Inflammatory macrophage treated with lipopolysaccharide for 4 hours (primary cell): ENCODE measurements around the gene ITGB6.
"Not testable (repeated sequence)": the region's sequence is repeated elsewhere in the genome, so short reads cannot be mapped to it uniquely, and the experiment has no call there.

Experiments
- DNase-seq: peaks from one replicate; pipeline ENCODE4 v3.0.0-alpha.2; 2020

The ITGB6 gene

DNA sequence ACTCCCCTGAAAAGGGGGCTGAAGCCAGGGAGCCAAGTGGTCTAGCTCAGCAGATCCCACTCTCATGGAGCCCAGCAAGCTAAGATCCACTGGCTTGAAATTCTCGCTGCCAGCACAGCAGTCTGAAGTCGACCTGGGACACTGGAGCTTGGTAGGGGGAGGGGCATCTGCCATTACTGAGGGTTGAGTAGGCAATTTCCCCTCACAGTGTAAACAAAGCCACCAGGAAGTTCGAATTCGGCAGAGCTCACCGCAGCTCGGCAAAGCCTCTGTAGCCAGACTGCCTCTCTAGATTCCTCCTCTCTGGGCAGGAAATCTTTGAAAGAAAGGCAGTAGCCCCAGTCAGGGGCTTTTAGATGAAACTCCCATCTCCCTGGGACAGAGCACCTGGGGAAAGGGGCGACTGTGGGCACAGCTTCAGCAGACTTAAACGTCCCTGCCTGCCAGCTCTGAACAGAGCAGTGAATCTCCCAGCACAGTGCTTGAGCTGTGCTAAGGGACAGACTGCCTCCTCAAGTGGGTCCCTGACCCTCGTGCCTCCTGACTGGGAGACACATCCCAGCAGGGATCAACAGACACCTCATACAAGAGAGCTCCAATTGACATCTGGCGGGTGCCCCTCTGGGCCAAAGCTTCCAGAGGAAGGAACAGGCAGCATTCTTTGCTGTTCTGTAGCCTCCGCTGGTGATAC, 18.8 kb downstream of the ITGB6 start:
- not testable (repeated sequence) for DNase-seq

DNA sequence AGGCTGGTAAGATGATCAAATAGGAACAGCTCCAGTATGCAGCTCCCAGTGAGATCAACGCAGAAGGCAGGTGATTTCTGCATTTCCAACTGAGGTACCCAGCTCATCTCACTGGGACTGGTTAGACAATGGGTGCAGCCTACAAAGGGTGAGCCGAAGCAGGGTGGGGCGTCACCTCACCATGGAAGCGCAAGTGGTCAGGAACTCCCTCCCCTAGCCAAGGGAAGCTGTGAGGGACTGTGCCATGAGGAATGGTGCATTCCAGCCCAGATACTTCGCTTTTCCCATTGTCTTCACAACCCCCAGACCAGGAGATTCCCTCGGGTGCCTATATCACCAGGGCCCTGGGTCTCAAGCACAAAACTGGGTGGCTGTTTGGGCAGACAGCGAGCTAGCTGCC, 19.4 kb downstream of the ITGB6 start:
- DNase-seq: not testable (repeated sequence)

DNA sequence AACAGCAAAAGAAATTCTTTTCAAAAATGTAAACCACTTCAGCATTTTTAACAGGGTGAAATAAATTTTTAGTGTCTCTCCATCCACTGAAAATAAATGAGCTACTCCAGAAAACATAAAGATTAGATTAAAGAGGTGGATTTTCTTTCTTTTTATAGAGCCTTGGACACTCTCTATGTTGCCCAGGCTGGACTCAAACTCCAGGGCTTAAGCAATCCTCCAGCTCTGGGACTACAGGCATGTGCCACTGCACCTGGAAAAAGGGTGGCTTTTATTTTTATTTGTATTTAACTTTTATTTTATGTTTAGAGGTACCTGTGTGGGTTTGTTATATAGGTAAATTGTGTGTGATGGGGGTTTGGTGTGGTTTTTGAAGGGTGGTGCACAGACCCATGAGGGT, 19.9 kb downstream of the ITGB6 start:
- DNase-seq: no peak

DNA sequence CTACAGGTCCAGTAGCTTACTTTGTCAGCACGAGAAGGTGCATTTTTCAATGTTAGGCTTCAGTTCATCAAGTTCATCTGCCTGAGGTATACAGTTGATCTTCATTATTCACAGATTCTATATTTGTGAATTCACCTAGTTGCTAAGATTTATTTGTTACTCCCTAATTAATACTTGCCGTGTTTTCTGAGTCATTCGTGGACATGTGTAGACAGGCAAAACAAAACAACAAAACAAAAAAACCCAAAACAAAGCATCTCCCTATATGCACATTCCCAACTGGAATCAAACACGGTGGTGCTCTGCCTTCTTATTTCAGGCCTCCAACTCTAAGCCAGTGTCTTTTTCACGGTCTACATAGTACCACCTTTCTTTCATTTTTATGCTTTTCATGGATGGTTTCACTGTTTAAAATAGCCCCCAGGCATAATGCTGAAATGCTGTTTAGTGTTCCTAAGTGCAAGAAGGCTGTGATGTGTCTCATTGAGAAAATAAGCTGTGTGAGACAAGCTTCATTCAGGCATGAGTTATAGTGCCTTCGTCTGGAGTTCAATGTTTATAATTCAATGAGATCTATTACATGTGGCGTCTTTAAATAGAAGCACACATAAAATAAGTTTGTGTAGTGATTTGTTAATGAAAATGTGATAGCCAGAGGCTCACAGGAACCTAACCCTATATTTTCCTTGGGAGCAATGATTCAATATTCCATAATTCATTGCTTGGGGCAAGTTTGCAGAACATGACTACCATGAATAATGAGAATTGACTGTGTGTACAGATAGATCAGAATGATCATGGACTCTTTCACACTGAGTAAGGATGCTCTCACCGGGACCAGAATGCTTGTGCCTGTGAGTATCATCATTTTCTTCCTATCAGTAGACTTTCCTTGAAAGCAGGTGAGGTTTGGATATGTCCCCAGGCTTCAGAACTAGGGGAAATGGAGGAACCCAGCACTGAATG, 24.6 kb downstream of the ITGB6 start:
- no peak for DNase-seq

DNA sequence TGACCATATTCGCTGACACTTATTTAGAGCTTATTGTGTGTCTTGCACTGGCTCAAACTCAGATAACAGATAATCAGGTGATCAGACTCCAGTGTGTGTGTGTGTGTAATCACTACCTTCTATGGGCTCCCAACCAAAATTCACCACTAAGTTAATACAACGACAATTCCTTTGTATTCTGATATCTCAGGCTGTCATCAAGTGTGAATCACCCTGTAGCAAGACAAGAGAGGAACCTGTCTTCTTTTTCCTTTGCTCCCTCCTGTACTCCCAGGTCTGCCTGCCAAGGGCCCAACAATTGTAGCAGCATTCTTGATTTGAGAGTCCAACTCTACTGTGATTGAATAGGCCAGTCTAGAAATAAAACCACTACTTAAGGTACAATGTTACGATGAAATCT, 25.8 kb downstream of the ITGB6 start:
- DNase-seq: no peak

DNA sequence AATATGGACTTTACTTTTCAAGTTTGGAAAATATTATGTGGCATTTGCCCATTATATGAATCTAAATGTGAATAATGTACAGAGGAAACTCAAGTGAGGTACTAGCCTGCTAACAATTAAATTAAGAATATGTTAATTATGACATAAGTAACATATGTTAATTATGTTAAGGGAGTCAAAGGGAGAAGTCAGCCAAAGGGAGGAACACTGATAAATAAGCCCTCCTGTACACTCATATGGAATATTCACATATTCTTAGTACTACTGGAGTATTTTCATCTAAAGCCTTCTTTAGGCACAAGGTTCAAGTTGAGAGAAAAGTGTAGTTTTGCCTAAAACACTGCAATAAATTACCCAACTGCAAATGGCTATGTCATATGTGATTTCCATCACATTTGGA, 30.1 kb downstream of the ITGB6 start:
- no peak for DNase-seq

DNA sequence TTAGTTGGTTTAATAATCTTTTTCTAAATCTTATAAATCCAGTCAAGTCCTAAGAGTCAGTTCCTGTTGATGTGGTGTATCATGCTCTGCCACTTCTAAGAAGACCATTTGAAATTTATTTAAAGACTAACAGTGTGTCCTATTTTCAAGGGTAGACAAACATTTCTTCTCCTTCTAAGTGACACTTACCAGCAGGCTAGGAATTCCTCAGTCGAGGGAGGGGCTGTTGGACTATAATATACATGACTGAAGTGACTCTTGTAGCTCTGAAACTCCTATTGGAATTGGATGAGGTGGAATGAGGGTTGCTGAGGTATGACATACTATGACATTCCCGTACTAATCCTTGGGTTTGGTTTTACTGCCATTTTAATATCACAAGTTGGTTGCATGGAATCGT, 30.6 kb downstream of the ITGB6 start:
- no peak for DNase-seq

DNA sequence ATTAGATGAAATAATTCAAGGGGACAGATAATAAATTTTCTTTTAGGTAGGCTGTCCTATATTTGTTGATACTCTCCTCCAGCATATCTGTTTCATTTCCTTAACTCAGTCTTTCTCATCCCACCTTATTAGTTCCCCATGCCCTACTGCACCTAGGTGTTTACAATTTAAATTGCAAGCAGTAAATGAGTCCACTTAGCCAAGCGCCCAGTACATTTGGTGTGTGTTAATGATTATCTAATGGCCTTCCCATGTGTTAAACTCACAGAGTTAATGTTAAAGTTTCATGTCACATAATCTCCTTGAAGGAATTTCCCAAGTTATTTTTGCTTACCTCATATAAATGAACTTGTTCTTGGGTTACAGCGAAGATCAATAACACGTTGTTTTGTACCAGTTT, 31.2 kb downstream of the ITGB6 start:
- no peak for DNase-seq

DNA sequence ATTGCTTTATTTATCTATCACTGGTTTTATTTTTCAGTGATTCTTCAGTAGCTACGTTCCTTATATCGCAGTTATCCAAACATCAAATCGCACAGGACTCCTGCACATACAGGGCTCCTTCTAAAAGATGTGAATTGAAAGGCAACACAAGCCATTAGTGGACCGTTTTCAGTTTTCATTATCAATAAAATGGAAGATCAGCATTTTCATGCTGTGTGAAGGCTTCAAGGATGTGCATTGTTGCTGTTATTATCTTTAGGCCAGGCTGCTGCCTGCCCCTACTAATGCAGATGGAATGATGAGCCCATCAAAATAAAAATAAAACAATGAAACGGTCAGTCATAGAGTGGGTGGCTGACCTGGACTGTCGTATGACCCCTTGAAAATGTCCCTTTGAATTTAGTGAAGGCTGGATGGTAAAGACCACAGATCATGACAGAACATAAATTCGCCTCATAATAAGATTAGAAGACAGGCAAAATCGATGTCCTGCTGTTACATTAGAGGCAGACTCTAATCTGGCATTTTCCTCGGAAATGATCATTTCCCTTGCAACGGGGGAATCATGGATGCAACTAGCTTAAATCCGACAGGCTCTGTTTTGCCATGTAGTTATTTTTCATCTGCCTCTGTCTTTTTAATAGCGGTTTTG, 32.9 kb downstream of the ITGB6 start:
- no peak for DNase-seq

DNA sequence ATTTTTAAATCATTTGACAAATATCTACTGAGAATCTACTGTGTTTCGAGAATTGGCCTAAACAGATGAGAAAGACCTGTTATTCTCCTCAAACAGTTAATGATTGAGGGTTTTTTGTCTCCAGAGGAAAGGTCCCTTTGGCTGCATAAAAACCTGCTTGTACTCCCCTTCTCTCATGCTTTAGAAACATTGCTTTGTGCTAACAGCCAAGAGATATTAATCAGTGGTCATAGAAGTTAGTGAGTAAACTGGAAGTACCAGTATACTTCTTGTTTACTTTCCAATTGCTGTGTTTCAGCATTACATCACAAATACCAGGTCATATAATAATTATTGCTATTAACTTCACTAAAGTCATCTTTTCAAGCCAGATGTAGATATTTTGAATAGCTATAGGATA, 34.1 kb downstream of the ITGB6 start:
- no peak for DNase-seq

DNA sequence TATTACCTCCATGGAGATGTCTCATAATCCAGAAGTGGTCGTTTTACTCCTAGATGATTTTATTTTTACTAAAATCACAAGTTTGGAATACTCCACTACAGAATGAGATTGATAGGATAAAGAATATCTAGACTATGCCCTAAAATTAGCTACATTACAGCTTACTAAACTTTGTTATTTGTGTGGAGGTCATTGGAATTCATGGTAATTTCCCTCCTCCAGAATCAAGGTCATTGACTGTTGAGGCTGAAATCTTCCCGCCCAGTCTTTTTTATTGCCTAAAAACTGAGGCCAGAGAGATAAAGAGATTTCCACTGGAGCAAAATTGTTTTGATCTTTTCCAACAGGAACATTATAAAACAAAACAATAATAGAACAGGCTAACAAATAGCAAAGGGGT, 35.0 kb downstream of the ITGB6 start:
- no peak for DNase-seq

DNA sequence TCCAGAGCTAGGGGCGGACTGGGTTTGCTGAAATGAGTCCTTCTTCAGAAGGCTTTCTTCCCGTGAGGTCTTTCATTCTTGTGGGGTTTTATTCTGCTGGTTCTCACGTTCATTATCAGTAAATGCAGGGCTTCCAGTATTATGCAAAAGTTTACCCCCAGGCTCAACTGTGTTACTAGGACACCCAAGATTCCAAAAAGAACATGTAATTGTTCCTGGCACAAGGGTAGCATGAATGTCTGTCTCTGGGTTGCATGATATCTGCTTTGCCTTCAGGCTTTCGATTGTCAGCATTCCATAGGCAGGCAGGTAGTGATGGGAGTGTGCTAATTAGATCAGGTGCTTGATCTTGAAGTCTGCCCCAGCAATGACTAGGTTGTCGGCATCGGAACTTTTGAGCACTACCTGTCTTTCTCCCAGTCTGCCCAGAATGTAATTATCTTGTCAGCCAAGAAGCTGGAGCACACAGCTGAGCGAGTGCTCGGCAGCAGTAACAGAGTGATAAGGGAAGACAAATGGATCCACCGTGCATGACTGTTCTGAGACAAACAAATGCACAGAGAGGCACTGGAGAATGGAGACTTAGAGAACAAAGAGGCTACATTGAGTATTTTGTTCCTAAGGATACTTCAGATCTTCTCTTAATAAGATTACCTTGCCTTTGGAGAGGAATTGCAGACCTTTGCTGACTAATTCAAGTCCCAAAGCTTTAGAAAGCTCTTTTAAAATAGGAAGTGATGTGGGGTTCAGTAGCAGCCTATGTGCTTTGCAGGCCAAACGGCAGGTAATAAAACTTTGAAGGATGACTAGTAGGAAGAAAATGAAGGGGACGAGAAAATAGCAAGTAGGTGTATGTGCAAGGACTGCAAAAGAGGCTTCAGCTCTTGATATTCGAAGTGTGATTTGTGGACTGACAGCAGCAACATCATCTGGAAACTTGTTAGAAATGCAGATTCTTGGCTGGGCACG, 41.9 kb downstream of the ITGB6 start:
- no peak for DNase-seq

DNA sequence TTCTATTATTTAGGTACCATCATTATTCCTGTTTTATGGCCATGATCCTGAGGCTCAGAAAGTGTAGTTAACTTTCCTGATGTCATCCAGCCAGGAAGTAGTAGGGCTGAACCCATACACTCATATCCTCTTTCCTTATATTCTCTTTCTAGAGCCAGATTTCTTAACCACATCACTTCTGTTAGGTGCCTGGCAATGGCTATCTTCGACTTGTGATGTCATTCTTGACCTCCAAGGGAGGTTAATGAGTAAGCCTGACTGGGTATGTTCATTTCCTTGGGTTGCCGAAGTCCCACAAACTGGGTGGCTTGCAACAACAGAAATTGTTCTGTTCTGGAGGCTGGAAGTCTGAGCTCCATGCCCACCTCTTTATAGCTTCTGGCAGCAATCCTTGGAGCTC, 43.4 kb downstream of the ITGB6 start:
- peak; percentile 69 for DNase-seq

DNA sequence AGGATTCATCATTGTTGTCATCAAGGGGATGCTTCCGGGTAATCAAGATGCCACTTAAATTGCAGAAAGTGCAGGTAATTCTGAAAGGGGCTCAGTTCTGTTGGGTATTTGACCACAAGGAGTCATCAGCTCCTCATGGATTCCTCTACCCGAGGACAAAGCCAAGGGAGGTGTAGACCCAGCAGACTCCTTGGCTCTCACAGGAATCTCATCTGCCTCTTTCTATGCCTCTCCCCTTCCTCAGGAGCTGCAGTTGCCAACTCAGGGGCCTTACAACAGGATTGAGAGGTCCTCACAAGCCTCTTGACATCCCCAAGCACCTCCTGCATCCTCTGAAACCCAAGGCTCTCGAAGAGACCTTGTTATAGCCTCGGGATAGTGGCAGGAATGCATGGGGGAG, 44.0 kb downstream of the ITGB6 start:
- DNase-seq: no peak

DNA sequence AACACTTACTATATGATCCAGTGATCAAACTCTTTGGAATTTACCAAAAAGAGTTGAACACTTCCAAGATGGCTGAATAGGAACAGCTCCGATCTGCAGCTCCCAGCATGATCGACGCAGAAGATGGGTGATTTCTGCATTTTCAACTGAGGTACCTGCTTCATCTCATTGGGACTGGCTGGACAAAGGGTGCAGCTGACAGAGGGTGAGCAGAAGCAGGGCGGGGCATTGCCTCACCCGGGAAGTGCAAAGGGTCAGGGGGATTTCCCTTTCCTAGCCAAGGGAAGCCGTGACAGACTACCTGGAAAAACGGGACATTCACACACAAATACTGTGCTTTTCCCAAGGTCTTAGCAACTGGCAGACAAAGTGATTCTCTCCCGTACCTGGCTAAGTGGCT, 51.7 kb downstream of the ITGB6 start:
- DNase-seq: not testable (repeated sequence)

DNA sequence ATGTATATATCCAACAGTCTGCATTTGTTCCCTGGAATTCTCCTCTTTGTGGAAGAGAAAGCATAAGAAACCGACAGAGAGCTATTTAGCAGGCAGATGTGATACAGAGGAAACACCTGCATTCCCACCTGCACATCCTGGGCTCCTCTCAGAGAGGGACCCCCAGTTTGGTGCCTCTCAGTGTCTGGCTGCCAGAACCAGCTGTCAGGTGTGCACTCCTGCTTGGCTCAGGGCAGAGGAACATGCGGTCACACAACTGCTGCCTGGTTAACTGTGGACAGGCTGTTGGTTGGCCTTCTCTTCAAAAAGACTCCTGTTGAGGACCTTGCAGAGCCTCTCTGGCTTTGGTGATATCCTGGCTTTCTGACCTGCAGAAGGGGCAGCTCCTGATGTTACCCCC, 54.6 kb downstream of the ITGB6 start:
- DNase-seq: no peak

DNA sequence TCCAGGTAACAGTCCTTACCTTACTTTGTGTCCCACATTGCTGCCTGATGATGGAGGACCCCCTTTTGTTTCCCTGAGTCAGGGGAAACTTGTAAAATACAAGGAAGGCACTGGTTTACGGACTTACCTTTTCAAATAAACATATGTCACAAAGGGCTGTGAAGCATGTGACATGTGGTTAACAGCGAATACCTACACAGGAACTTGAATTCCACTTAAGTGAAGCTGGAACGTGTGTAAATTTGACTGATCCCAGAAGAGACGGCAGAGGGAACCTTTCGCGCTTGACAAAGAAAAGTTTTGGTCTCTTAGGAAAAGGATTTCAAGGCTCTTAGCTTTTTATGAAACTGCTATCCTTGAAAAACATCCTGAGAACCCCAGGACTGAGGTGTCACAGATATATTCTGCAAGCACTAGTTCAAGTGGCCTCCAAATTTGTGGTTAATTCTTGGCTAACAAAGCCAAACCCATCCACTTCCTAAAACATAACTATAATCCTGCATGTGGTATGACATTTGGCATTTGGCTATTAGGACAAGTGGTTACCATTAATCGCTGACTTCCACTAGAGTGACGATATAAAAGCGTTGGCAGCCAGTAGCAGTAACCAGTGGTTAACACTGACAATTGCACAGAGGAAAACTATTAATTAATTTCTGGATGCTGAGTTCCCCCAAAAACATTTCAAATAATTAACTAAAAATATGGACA, 55.6 kb downstream of the ITGB6 start:
- DNase-seq: no peak

DNA sequence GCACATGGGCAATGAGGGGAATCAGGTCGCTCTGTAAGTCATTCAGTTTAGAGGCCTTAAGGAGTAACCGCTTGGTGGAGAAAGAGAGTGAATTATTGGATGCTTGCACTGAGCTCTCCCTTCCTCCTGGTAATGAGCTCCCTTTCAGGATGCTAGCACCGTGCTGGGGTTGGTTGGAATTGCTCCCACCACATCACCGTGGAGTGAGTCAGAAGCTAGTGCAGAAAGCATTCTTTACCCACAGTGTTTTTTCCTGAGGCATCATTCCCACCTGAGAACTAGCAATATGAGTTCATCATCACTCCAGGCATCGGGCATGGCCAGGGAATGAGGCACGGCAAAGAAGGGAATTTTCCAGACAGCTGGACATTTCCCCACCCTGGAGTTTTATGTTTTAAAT, 57.6 kb downstream of the ITGB6 start:
- DNase-seq: no peak

DNA sequence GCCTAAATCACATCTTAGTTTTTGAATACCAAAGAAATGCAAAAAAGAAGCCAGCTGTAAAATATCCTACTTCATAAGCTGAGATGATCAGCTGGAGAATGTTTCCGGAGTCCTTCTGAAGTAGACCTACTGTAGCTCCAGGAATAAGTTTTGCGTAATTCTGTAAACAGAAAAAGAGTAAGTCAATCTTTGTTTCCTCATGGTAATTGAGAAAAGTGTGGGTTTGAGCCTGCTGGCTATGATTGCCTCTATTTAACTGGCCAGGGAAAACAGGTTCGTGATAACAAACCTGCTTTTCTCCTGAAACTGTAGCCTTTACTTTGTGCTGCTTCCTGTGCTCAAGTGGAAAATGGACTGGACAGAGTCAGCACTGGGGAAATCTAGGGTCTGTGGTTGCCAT, 58.2 kb downstream of the ITGB6 start:
- DNase-seq: no peak

DNA sequence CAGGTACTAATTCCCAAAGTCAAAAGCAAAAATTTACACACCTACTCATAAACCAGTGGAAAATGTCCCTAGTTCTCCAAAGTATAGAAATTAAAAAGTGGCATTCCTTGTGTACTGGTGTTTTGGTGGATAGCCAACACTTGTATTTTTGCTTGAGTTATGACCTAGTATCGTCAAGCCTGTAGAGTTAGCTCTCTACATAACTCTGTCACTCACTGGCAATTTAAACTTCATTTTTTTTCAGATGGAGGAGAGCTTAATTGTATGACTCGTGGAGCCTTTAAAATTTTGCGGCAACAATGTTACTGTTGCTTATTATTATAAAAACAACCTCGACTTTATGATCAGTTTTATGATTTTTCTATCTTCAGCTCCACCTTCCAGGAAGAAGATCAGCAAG, 58.7 kb downstream of the ITGB6 start:
- no peak for DNase-seq

DNA sequence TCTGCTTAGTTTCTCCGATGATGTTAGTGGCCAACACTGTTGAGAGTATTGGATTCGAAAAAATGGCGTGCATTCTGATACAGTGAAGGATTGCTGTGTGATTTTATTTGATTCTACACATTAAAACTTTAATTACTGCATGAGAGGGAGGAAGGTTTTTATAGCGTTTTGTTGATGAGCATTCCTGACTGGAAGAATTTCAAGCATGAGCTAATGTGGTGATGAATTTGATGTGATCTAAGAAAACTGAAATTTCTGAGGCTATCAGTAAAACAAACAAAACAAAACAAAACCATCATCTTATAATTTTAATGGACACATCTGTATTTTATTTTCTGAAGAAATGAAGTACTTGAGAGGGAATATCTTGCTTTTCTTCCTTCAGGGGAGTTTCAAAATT, 59.6 kb downstream of the ITGB6 start:
- DNase-seq: no peak

DNA sequence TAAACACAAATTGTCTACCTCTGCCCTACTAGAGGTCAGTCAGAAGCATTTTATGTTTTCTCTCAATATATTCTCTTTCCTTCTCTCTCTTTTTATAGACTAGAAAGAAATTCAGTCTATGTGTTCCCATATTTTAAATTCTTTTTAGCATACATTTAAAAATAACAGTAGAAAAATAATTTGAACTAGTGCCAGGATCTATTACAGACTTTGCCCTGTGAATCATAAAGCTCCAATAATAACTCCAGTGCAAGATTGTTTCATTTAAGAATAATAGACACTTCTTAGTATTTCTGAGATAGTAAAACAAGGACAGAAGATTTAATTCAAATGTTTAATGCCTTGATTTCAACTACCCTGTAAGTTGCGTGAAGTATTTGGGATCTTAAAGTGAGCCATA, 60.1 kb downstream of the ITGB6 start:
- DNase-seq: no peak
